HG03039 (cell line): ENCODE results near the gene SH3PXD2B.
"Not testable (repeated sequence)": the region's sequence is repeated elsewhere in the genome, so short reads cannot be mapped to it uniquely, and the experiment has no call there.

Experiments
- ATAC-seq: cut with Tn5 transposase; IDR thresholded peaks from one replicate; pipeline ENCODE4 v1.9.1; 2021; ENCODE audit warnings: mild to moderate bottlenecking, moderate library complexity; ENCODE audit not compliant: unreplicated experiment

SH3PXD2B gene

DNA sequence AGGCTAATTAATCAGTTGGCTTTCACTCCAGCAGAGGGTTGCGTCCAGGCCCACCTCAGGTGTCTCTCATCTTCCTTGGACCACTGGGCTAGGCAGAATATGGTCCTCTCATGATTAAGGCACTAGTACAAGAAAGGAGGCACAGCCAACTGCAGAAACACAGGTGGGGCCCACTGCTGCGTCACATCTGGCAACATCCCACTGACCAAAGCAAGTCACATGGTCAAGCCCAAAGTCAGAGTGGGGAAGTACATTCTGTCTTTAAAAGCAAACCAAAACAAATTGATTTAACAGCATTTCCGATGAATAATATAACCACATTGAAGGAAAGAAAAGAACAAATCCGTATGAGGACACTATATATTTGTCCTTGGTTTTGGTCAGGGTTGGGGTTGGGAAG, 142.7 kb downstream of the SH3PXD2B start:
- ATAC-seq: no peak

DNA sequence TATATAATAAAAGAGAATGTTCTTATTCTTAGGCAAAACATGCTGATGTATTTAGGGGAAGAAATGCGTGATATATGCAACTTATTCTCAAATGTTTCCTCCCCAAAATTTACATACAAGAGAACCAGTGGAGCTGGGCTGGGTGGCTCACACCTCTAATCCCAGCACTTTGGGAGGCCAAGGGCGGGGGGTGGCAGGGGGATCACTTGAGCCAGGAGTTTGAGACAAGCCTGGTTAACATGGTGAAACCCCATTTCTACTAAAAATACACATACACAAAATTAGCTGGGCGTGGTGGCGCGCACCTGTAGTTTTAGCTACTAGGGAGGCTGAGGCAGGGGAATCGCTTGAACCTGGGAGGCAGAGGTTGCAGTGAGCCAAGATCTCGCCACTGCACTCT, 143.3 kb downstream of the SH3PXD2B start:
- no peak for ATAC-seq

DNA sequence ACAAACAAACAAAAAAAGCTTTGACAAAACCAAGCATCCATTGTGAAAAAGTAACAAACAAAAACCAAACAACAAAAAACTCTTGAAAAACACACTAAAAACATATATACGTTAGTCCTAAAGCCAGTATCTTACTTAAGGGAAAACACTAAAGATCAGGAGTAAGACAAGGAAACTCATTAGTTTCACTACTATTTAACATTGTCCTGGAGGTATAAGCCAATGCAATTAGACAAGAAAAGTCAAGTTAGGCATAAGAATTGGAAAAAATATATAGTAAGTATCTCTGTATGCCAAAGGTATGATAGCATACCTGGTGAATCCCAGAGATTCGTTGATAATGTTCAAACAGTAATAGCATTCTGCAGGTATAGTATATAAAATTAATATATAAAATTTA, 148.9 kb downstream of the SH3PXD2B start:
- ATAC-seq: no peak

DNA sequence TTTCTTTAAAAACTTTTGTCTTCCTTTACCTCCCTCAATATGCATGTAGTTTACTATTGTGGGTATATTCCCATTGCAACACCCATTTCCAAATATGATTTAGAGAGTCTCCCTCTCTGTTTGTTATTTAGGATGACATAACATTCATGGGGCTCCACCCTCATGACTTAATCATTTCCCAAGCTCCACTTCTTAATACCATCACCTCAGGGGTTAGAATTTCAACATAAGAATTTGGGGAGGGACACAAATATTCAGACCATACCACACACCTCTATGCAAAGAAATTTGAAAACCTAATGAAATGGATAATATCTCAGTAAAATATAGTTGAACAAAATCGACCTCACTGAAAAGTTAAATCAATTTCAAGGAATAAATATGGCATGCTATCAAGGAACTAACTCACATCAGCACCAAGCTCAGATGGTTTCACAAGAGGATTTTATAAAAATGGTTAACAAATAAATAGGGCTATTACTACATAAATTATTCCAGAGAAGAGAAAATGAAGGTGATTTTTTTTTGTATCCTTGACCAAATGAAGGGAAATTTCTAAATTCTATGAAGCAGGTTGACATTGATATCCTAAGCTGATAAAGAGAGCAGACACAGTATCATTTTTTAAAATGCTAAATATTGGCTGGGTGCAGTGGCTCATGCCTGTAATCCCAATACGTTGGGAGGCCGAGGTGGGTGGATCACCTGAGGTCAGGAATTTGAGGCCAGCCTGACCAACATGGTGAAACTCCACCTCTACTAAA, 150.6 kb downstream of the SH3PXD2B start:
- no peak for ATAC-seq

- ATAC-seq: no peak
Measured at GRCh38 chr5:172303162-172303561, 151.2 kb downstream of the SH3PXD2B start.

DNA sequence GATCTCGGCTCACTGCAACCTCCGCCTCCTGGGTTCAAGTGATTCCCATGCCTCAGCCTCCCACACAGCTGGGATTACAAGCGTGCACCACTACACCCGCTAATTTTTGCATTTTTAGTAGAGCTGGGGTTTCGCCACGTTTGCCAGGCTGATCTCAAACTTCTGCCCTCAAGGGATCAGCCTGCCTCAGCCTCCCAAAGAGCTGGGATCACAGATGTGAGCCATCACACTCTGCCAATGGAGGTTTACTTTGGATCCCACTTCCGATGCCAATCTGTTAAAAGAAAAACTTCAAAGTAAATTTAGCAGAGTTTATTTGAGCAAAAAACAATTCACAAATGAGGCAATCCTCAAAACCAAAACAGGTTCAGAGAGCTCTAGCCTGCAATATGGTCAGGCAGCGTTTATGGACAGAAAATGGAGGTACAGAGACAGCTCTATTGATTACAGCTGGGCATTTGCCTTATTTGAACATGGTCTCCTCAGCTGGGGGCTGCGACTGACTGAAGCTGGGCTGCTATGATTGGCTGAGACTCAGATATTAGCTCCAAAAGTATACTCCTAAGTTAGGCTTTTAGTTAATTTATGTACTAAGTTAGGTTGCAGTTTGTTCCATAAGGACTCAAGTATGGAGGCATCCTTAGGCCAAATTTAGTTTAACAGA, 152.1 kb downstream of the SH3PXD2B start:
- ATAC-seq: no peak

- no peak for ATAC-seq
Measured at GRCh38 chr5:172299916-172300439, 154.3 kb downstream of the SH3PXD2B start.

GRCh38 chr5:172294831-172295230, 159.5 kb downstream of the SH3PXD2B start:
- ATAC-seq: no peak

DNA sequence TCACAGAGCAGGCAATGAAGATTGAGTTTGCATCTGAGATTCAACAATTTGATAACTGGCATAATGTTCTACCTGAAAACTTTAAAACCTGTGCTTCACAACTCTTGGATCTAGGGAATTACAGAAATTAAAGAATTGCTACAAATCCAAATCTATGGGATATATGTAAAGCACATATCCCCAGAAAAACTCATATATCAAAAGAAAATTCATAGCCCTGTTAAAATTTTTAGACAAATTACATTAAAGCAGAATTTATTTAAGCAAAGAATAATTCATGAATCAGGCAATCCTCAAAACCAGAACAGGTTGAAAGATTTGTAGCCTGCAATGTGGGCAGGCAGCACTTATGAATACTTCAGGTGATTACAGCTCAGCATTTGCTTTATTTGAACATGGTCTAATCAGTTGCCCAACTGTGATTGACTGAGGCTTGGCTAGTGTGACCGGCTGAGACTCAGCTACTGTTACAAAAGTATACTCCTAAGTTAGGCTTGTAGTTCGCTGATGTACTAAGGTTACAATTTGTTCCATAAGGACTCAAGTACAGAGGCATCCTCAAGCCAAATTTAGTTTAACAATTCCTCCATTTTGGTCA, 160.5 kb downstream of the SH3PXD2B start:
- no peak for ATAC-seq

DNA sequence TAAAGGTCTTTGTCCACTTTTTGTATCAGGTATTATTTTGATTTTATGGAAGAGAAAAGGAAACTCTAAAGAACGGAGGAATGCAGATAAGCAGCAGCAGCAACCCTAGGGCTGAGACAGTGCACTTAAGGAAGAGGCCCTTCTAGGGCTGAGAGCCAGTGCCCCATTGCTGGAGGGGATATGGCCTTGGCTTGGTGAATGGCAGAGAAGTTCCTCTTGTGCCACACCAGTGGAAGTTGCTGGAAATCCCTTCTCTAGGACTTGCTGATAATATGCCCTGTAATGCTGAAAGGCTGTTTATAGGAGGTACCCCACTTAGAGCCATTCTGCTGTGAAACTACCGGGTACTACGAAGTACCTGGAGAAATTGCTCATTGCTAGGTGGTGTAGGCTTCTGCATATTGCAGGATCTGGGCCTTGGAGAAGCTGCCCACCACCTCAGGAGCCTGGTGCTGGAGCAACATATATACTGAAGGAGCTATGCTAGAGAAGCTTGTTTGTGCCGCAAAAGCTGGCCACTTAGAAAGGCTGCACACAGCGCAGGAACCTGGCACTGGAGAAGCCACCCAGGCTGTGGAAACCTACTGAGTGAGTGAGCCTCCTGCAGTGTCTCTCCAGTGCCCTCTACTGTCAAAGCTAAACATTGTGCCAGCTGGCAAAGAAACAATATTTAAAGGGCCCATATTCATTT, 161.1 kb downstream of the SH3PXD2B start:
- ATAC-seq: peak; percentile 73

GRCh38 chr5:172291837-172292236, 162.5 kb downstream of the SH3PXD2B start:
- not testable (repeated sequence) for ATAC-seq

DNA sequence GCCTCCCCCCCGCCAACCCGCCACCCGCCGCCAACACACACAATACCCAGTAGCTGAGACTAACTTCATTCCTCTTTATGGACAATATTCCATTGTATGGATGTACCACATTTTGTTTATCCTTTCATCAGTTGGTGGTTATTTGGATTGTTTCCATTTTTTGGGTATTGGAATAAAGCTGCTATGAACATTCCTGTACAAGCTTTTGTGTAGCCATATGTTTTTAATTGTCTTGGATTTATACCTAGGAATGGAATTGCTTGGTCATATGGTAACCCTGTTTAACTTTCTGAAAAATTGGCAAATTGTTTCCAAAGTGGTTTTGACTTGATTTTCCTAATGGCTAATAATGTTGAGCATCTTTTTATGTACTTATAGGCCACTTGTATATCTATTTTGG, 165.9 kb downstream of the SH3PXD2B start:
- no peak for ATAC-seq

DNA sequence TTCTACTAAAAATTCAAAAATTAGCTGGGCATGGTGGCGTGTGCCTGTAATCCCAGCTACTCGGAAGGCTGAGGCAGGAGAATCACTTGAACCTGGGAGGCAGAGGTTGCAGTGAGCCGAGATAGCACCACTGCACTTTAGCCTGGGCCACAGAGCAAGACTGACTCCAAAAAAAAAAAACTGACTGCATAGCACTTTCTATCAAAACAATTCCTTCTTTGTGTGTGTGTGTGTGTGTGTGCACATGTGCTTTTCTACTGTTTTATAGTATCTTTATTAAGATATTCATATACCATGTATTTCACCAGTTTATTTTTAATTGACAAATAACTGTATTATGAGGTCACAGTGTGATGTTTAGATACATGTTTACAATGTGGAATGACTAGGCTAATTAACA, 167.2 kb downstream of the SH3PXD2B start:
- ATAC-seq: not testable (repeated sequence)

DNA sequence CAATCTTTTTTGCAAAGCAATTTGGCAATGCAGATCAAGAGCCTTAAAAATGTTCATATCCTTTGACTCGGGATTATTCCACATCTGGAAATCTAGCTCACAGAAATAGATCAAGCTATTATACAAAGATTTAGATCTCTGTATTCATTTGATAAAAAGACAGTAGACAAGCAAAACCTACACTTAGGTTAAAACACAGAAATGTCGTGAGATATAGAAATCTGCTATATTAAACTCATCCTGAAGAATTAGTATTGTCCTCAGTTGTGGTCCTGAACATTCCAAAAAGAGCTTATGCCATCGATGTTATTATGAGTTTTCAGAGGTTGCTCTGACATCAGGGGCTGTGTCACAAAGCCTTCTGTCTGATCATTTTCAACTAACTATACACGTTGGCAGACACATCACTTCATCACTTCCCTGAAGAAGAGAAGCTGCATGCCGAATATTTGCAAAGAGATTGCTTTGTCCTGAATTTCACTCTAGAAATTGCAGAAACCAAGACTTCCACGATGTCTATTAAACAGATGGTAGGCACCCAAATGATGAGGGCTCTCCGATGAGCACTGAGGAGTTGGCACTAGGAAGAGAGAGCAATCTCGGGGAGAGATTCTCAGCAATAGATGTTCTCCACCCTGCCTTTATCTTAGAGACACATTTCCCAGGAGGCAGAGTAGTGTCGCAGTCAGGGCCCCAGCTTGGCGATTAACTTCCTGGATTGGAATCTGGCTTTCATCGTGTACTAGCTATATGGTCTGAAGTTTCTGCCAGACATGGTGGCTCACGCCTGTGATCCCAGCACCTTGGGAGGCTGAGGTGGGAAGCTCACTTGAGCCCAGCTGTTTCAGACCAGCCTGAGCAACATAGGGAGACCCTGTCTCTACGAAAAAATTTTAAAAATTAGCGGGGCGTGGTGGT, 168.8 kb downstream of the SH3PXD2B start:
- ATAC-seq: no peak

DNA sequence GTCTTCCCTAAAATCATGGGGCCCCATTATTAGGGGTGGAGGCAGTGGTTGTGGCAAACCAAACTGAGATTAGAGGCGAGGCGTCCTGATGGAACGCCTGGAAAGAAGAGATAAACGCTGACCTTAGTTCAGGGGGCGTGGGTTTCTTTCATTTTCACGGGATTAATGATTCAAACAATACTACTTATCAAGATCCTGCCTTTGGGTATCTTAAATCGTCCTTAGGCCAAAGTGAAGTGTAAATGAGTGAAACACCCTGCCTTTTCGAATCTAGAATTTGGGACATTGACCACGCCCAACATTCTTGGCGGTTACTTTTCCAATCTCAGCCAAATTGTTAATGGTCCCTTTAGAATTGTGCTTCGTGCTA, 169.7 kb downstream of the SH3PXD2B start:
- no peak for ATAC-seq

GRCh38 chr5:172283862-172284610, 170.3 kb downstream of the SH3PXD2B start:
- peak; percentile 84 for ATAC-seq

- peak; percentile 85 for ATAC-seq
Measured at GRCh38 chr5:172283020-172283861, 171.1 kb downstream of the SH3PXD2B start, which contains the start of gene UBTD2. TSS of gene UBTD2 (minus strand) at chr5:172283764. CDS start at chr5:172283665, 99 bp downstream.

- ATAC-seq: no peak
Measured at GRCh38 chr5:172282272-172283019, 171.9 kb downstream of the SH3PXD2B start.
